ENCODE results near the gene TMEM239.
"Not testable (repeated sequence)": the region's sequence is repeated elsewhere in the genome, so short reads cannot be mapped to it uniquely, and the experiment has no call there.

The TMEM239 gene
- total RNA-seq: 0 reads per million in 2 experiments

GRCh38 chr20:2816030-2816582 lies at the start of gene TMEM239:
Gene TMEM239 (plus strand): TSS chr20:2816364. CDS start chr20:2816555, 191 bp downstream.
- no peak for DNase-seq (ENCODE audit: low read depth)

GRCh38 chr20:2767768-2768631 lies 48.2 kb upstream of the TMEM239 start:
- no peak for DNase-seq (ENCODE audit: low read depth)

DNA sequence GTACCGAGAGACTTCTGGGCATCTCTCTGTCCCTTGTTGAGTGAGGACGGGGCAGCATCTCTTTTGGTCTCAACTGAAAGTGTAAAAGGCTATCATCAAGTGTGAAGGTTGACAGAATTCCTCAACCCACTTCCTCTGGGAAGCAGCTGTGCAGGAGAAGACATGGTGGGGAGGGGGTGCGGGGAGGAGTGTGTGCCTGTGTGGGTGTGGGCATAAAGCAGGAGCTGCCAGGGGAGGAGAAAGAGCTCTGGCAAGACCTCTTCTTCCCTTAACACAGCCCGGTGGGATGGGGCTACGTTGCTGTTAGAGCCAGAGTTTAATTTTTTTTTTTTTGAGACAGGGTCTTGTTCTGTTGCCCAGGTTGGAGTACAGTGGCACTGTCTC lies 47.5 kb upstream of the TMEM239 start:
- DNase-seq (ENCODE audit: low read depth): no peak

GRCh38 chr20:2770091-2770490 lies 46.1 kb upstream of the TMEM239 start:
- not testable (repeated sequence) for DNase-seq (ENCODE audit: low read depth)

- no peak for DNase-seq (ENCODE audit: low read depth)
These were observed 44.5 kb upstream of the TMEM239 start for GRCh38 chr20:2771631-2772080.

GRCh38 chr20:2773812-2774211 lies 42.4 kb upstream of the TMEM239 start:
- DNase-seq (ENCODE audit: low read depth): no peak

- no peak for DNase-seq (ENCODE audit: low read depth)
These were observed 41.0 kb upstream of the TMEM239 start for GRCh38 chr20:2775139-2775538.

- no peak for DNase-seq (ENCODE audit: low read depth)
These were observed 37.4 kb upstream of the TMEM239 start for GRCh38 chr20:2778602-2779321.

DNA sequence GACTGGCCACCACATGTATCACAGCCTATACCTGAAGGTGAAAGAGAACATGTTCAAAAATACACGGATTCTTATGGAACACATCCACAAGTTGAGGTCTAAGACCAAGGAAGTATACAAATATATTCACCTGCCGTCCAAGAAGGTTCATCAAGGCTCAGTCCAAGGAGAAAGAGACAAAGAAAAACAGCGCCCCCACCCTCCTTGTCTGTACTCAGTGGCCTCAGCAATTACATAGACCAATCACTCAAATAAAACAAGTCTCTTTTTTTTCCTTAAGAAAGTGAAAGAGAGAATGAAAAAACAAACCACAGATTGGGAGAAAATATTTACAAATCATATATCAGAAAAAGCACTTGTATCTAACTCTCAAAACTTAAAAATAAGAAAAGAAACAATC lies 35.2 kb upstream of the TMEM239 start:
- no peak for DNase-seq (ENCODE audit: low read depth)

- DNase-seq (ENCODE audit: low read depth): no peak
These were observed 32.1 kb upstream of the TMEM239 start for GRCh38 chr20:2783908-2784566.

DNA sequence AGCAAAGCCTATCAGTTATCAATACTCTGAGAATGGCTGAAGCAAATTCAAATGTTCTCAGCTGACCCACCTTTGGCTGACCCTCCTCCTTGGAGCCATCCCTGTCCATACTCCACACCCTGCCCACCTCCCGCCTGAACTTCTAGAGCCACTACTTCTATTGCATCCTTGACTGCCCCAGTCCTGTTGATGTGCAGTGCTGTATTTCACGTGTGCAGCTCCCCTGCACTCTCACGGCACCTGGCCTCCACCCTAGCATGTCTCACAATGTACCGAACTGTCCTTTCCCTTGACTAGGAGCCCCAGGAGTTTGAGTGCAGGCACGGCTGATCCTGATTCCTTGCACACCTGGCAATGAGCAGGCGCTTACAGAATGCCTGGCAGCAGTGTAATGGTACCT lies 22.7 kb upstream of the TMEM239 start:
- DNase-seq (ENCODE audit: low read depth): no peak

- no peak for DNase-seq (ENCODE audit: low read depth)
These were observed 21.9 kb upstream of the TMEM239 start for GRCh38 chr20:2794202-2794748.

DNA sequence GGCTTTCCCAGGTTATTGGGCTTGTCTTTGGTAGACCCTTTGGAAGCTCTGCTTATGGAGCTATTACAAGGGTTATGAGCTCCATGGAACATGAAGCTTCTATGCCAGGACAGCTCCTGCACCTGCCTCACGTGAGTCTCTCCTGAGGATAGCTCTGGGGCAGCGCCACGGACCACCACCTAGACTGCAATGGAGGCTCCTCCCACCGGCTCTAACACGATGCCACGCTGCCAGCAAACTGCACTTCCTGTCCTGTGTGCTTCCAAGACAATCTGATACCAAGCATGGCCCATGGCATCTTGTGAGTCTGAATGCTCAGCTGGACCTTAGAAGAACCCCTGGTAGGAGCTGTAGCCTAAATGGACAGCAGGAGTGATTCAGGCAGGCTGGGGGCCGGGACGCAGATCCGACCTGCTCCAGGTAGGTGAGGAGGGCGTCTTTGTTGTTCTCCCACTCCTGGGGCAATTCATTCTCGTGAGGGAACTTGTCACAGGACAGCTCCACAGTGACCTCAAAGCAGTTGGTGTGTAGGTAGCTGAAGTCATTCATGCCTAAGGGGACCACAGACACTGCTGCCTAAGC lies 21.2 kb upstream of the TMEM239 start:
- DNase-seq (ENCODE audit: low read depth): no peak

- DNase-seq (ENCODE audit: low read depth): no peak
These were observed 20.7 kb upstream of the TMEM239 start for GRCh38 chr20:2795451-2795850.

DNA sequence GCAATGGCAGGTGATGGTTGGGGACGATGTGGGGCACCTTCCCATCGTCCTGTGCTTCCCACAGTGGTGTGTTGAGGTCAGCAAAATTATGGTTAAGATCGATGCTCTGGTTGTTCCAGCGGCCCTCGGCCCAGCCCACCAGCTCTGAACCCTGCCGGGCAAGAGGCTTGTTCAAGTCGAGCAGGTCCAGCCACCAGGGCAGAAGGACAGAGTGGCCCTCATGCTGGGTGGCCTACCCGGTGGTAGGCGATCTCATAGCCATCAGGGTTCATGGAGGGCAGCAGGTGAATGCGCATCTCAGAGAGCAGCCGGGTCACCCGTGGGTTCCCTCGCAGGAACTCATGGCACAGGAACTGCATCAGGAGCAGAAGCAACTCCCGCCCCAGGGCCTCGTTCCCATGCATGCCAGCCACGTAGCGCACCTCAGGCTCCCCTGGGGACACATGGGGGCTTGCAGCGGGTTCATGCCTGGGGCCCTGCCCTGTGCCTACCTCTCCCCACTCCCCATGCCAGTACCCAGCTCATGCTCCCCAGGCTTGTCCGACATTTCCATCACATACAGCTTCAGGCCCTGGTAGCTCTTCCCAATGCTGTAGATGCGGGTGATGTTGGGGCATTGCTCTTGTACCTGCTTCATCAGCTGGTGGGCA lies 20.0 kb upstream of the TMEM239 start:
- DNase-seq (ENCODE audit: low read depth): no peak

- no peak for DNase-seq (ENCODE audit: low read depth)
These were observed 18.8 kb upstream of the TMEM239 start for GRCh38 chr20:2797136-2797983.

GRCh38 chr20:2798095-2798805 lies 17.9 kb upstream of the TMEM239 start:
- DNase-seq (ENCODE audit: low read depth): no peak

GRCh38 chr20:2798814-2799213 lies 17.4 kb upstream of the TMEM239 start:
- DNase-seq (ENCODE audit: low read depth): no peak

DNA sequence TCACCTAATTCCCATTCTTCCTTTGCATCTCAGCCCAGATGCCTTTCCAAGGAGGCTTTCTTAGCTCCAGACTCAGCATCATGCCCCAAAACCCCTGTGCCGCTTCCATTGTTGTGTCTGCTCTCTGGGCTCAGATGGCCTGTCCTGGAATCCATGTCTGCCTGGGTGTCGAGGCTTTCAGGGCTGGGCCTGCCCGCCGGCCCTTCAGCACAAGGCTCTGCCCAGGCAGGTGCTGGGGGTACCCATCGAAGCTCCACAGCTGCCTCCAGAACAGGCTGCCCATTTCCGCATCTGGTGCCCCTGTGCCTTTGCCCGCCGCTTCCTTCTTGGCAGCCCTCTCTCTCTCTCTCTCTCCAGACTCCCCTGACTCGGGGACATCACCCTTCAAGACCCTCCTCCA lies 16.9 kb upstream of the TMEM239 start:
- no peak for DNase-seq (ENCODE audit: low read depth)
